ENCODE results near the gene GLIS2.

GLIS2 gene

DNA sequence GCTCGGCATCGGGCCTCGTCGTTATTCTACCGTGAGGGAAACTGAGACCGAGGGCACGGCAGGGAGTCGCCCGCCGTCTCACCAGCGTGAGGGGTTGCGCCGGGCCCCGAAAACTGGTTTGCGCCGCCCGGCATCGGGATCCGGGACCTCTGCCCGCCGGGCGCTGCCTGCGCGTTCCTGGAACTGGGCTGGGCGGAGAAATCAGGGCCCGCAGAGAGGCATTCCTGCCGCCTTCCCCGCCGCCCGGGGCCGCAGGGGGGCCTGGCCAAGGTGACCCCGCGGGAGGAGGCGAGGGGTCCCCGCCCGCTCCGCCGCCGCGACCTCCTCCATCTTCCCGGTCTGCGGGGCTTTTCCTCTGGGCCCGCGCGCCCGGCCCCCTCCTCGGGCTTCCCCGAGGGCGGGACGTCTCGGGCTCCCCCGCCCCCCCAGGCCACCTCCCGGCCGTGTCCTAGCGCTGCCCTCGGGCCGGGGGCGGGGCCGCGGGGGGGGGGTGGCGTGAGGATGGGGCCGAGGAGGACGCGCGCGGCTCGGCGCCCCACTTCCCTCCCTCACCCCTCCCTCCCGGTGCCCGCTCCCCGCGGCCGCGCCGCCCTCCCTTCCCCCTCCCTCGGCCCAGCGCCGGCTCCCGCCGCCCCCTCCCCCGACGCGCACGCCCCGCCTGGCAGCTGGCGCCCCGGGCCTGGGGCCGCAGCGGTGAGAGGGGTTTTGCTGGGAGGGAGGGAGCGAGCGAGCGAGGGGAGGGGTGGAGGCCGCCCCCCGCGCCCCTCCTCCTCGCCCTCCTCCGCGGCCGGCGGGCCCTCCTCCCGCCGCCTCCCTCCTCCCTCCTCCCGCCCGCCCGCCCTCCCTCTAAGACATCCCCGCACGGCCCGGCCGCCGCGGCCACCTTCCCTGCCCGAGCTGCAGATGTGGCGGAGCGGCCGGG, at the start of gene GLIS2:
Gene GLIS2 (plus strand): TSS at position 882 of the 922 bp plus-strand sequence. CDS start 16,214 bp downstream, outside the sequence.
- peak; percentile 75 for DNase-seq

DNA sequence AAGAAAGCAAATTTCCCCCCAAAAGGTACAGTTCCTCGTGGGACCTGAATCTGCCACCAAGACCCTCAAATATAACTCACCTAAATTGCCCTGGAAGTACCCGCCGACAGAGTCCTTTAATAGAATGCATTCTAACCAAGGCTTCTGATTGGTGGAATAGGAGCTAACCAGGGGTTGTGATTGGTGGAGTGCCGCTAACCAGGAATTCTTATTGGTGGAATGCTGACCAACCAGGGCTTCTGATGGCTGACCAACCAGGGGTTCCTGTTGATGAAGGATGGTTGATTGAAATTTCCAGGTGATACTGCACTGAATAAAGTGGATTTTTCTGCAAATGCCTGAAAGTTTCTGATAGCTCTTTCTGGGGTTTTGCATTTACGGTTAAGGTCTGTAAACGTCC, 49.5 kb upstream of the GLIS2 start:
- peak; percentile 19 for DNase-seq

DNA sequence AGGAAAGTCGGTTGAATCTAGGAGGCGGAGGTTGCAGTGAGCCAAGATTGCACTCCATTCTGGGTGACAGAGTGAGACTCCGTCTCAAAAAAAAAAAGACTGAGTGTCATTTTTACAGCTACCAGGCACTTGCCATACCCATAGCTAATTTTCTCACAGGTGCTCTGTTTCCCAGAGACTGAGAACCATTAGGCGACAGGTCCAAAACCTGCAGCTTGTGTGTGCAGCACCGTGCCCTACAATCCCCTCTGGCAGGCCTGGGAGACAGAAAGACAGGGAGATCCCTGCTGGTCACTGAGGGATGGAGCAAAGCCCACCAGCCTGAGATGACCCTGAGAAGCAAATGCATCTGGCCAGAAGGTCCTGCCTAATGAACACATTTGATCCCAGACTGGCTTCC, 45.8 kb upstream of the GLIS2 start:
- DNase-seq, result no peak

DNA sequence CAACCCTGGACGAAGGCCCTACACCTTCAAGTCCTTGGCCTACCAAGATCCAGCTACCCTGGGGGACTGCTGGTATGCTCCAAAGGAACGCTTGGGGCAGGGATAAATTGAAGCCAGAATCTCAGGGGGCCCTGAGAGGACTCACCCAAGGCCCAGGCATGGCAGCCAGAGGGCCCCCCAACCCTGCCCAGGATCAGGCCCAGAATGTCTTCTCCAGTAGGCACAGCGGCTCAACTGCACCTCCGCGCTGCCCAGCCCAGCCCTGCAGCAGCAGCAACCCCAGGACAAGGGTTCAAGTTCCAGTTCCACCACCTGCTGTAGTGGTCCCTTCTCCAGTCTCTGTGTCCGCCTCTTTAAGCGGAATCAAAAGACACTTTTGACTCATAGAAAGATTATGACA, 45.3 kb upstream of the GLIS2 start:
- DNase-seq, result no peak

DNA sequence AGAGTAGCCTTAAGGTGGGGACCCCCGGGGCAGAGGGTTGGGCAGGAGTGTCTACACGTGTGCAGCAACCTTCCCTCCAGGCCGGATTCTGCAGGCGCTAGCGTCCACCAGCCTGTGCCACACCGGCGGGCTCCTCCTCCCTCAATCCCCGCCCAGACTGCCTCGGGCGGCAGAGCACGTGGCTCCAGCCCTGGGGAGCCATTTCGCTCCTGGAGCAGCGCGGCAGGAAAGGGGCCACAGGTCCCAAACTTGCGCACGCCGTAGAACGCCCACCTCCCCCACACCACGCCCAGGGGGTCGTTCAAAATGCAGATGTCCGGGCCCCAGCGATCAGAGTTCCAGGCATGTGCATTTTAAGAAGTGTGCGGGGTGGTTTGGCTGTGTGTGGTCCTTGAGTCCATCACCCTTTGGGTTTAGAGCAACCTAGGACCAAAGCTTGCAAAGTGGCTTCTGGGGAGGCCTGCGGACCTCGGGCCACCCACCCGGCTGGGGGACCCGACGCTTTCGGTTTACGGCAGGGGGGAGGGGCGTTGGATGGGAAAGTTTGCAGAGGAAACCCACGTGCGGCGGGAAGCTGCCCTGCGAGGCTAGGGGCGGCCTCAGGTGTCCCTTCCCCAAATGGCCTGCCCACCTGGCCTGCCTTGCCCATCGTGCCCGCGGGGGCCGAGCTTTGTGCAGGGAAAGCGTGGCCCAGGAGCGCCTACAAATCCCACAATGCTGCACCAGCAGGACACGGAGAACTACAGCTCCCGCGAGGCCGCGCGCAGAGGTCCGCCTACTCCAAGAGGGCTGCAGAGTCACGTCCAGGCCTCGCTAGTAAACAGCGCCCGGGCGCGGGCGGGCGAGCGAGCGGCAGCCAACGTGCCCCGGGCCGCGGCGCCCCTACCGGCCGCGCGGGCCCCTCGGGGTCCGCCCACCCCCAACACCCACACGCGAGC, 44.4 kb upstream of the GLIS2 start:
- DNase-seq, result peak; percentile 95

DNA sequence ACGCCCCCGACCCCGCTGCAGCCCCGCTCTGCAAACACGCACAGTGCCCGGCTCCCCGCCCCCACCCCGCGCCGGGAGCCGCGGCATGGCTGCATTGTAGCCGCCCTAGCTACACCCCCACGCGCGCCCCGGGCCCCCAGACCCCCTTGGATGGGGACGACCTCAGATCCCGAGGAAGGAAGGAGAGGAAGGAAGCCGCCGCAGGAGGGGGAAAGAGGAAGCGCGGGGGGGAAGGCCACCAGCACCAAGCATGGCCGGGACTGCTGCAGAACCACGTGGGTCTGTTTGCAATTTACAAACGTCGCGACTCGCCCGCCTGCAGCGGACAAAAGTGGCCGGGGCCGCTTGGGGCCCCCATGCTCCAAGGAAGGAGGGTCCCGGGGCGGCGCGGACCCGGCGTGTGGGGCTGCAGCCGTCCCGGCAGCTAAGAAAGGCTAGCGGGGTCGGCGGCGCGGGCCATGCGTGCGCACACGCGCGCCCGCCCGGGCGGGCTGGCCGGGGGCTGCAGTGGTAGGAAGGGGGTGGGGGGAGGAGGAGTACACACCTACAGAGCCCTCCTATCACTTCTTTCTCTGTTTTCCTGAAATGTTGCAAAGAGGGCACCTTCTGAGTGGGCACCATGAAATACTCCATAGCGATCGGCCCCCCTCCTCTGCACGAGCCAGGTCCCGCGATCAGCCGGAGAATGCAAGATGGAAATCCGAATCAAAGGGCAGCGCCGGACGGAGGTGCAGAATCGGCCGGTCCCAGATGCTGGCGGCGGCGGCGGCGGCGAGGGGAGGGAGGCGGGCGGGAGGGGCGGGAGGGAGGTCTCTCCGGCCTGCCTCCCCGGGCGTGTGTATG, 43.5 kb upstream of the GLIS2 start:
- peak; percentile 45 for DNase-seq

DNA sequence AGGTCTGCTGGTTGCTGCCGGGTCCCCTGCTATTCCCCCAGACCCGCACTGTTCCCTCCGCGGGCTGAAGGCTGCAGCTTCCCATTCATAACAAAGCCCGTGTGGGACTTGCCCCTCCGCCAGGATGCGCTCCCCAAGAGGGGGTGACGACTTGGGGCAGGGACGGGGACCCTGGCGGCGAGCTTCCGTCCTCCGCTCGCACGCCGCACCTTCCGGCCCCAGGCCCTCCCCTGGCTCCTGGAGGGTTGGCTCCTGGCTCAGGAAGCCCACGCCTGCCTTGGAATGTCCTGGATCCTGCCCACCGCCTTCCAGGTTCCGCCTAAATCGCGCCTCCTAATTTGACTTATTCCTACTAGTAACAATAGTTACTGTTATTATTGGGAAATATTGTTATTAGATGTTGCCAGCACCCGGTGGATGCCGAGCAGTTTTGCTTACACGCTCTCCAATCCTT, 42.0 kb upstream of the GLIS2 start:
- DNase-seq, result peak; percentile 35

DNA sequence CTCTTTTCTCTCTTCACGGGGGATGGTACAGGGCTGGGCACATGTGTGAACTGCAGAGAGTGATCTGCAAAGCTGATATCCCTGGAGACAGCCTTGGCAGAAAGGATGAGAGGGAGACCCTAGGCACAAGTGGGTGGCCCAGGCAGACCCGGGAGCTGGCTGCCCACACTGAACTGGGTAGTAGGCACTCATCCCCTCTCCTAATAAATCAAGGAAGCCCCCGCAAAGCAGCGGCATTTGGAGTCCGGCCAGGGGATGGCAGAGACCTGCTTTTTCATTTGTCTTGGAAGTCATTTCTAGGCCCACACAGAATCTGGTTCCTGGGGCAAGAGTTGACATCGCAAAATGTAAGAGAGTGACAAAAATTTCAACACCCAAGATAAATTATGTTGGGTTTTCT, 40.0 kb upstream of the GLIS2 start:
- DNase-seq, result no peak

DNA sequence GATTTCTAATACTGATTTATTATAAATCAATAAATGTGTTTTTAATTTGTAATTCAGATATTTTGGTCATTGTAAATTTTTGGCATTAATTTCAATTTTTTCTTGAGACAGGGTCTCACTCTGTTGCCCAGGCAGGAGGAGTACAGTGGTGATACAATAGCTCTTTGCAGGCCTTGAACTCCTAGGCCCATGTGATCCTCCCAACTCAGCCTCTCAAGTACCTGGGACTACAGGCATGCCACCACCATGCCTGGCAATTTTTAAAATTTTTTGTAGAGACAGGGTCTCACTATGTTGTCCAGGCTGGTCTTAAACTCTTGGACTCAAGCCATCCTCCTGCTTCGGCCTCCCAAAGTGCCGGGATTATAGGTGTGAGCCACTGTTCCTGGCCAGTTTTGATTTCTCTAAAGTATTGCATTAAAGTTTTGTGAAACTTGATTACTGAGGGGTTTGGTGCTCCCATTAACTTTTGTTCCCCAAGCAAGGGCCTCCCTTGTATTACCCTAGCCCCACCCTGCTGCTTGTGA, 37.8 kb upstream of the GLIS2 start:
- no peak for DNase-seq

DNA sequence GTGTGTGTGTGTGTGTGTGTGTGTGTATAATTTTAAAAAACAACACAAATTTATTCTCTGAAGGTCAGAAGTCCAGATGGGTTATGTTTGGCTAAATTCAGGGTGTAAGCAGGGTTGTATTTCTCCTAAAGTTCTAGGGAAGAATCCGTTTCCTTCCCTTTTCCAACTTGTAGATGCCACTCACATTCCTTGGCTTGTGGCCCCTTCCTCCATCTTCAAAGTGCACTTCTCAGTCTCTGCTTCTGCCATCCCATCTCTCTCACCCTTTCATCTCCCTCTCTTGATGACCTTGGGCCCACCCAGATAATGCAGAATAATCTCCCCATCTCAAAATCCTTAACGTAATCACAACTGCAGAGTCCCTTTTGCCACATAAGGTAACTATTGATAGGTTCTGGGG, 35.2 kb upstream of the GLIS2 start:
- no peak for DNase-seq

DNA sequence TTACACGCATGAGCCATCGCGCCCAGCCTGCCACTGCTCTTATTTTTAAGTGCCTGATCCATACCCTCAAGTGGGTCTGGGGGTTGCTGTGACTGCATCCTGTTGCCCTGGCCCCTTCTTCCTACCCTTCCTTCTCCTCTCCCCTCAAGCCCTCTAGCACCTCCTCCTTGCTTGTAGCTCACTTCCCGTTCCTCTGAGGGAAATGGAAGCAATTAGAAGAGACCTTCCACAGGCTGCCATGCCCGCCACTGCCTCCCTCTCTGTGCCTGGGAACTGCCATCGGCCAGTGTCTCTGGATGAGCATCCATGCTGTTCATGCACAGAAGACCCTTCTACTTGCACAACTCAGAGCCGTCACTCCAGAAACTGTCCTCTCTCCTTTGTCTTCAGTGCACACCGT, 32.4 kb upstream of the GLIS2 start:
- no peak for DNase-seq

DNA sequence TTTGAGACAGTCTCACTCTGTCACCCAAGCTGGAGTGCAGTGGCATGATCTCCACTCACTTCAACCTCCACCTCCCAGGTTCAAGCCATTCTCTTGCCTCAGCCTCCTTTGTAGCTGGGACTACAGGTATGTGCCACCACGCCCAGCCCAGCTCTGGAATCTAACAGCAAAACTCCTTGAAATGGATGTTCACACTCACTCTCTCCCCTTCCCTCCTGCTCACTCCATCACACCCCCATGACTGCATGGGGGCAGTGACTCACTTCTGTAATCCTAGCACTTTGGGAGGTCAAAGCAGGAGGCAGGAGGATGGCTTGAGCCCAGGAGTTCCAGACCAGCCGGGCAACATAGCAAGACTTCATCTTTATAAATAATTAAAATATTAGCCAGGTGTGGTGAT, 31.9 kb upstream of the GLIS2 start:
- peak; percentile 68 for DNase-seq

DNA sequence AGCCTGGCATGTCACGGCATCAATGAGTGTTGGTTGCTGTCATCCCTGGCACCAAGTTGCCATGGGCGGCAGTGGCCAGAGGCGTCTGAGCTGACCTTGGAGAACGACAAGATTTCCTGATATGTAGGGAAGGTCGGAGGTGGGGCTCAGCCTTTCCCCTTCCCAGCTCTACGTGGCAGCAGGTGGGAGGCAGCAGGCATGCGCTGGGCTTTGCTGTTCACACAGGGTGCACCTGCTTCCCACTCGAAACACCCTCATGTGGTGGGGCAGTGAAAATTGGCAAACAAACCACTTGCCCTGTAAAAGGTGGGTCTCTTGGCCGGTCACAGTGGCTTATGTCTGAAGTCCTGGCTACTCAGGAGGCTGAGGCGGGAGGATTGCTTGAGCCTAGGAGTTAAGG, 30.7 kb upstream of the GLIS2 start:
- no peak for DNase-seq

DNA sequence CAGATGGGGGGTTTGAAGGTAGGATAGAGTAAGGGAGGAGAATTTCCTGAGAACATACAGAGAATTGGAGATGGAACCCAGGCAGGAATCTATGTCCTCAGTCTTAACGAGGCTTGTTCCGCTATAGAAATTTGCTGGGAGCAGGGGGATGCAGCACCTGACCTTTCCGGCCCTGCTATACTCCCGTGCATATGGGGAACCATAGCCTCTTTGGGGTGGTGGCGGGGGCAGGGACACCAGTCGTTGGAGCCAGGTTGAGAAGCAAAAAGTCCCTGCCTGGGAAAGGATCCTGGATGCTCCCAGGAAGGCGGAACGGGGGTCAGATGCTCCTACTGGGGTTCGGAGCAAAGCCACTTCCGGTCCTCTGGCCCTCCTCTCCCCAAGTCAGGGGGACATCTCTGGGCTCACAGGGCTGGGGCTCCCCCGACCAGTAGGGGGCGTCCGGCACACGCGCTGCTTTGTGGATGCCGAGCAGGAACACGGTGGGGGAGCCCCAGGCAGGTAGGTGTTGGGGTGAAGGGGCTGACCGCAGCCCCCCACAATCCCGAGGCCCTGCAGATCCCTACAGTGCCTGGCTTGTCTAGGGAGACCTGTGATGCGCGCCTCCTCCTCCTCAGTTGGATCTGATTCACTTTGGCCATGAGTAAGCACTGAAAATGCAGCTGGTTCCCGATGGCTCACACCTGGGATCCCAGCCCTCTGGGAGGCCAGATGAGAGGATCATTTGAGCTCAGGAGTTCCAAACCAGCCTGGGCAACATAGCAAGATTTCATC, 27.5 kb upstream of the GLIS2 start:
- peak; percentile 75 for DNase-seq

DNA sequence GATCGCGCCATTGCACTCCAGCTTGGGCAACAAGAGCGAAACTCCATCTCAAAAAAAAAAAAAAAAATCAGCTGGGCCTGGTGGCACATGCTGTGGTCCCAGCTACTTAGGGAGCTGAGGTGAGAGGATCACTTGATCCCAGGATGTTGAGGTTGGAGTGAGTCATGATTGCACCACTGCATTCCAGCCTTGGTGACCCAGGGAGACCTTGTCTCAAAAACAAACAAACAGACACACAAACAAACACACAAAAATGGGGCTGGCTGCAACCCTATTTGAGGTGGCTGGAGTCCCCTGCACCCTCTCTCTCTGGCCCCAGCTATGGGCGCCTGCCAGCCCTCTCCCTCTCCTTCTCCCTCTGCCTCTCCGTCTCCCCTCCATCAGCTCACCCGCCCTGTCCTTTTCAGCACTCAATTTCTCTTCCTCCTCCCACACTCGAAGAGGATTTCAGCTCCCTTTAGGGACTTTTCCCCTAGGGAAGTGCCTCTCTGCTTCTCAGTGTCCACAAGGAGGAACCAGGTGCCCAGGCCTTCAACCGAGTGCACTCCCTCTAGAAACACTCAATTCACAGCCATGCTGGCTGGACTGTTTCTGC, 25.5 kb upstream of the GLIS2 start:
- peak; percentile 76 for DNase-seq

DNA sequence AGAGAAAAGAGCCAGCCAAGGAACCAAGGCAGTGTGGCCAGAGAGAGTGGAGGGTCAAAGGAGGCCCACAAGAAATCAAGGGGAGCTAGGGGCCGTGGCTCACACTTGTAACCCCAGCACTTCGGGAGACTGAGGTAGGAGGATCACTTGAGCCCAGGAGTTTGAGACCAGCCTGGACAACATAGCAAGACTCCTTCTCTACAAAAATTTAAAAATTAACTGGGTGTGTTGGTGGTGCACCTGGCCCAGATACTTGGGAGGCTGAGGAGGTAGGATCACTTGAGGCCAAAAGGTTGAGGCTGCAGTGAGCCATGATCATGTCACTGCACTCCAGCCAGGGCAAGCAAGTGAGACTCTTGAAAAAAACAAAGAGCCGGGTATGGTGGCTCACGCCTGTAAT, 24.2 kb upstream of the GLIS2 start:
- no peak for DNase-seq

DNA sequence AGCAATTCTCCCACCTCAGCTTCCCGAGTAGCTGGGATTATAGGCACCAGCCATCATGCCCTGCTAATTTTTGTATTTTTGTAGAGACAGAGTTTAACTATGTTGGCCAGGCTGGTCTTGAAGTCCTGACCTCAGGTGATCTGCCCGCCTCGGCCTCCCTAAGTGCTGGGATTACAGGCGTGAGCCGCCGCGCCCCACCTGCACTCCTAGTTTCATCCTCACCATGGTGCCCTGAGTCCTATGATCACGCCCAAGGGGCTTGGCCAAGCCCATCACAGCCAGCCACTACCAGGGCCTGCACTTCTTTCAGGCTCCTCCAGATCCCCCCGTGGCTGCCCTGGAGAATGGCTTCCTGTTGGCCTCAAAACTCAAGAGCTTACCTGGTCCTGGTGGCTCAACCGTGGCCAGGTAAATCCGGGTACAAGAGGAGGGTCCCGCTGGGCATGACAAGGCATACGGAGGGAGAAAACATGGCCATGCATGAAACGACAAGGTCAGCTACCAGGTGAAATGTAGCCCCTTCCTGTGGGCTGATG, 22.6 kb upstream of the GLIS2 start:
- DNase-seq, result no peak

DNA sequence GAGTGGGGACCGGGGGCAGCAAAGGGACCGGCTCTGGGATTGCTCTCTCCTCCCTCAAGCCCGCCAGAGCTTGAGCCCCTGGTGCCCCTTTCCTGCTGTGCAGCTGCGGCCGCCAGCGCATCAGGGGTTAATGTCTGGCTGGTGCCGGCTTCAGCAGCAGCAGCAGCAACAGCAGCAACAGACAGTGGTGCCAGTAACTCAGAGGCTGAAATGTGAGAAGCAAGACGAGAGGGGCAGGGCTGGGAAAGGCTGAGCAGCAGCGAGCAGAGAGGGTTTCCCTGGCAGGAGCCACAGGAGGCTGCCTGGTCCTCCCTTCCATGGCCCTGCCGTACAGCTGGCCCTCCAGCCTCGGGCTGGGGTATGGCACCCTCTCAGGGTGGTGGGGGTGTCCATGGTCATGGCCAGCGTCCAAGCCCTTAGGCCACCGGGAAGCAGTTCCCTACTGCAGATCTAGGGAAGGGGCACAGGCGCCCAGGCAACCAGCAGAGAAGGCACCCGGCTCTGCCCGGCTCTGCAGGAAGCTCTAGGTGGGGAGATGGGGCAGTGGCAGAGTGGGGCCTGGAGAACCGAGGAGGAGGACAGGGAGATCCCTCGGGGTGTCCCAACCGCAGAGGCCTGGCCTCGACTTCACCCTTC, 21.9 kb upstream of the GLIS2 start:
- peak; percentile 71 for DNase-seq

DNA sequence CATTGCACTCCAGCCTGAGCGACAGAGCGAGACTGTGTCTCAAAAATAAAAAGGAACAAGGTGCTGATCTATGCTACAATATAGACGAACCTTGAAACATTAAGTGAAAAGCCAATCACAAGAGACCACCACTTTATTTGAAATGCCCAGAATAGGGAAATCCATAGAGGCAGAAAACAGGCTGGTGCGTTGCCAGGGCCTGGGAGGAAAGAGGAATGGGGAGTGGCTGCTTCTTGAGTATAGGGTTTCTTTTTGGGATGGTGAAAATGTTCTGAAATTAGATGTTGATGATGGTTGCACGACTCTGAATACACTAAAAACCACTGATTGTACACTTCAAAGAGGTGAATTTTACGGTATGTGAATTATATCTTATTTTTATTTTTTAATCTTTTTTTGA, 20.3 kb upstream of the GLIS2 start:
- no peak for DNase-seq

DNA sequence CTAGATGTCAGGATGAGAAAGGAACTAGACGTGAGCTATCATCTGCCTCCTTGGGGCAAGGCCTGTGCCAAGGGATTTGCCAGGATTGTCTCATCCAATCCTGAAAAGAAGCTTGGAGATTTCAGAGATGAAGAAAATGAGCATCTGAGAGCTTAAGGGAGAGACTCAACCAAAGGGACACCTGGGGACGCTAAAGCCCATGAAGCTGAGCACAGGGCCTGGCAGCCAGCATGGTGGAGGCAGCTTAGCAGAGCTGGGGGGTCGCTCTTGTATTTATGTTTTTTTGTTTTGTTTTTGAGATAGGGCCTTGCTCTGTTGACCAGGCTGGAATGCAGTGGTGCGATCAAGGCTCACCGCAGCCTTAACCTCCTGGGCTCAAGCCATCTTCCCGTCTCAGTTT, 18.4 kb upstream of the GLIS2 start:
- no peak for DNase-seq

Measured in HCEC 1CT (cell line).